SK-N-SH (cell line): ENCODE measurements around the gene NOP56.

Source experiments
- EZH2phosphoT487 ChIP-seq: fragments of 200-600 bp; sonication (generic); IDR thresholded peaks from 2 replicates; pipeline ENCODE4 v1.6.1; 2017; ENCODE audit warnings: low read depth, mixed run types, mild to moderate bottlenecking, antibody characterized with exemption, moderate library complexity, borderline replicate concordance
- TF ChIP-seq, protein P1 (sequence below): fragments of 200-600 bp; sonication (generic); IDR thresholded peaks from 2 replicates; pipeline ENCODE4 v1.6.1; 2017; ENCODE audit warnings: antibody characterized with exemption, mild to moderate bottlenecking, moderate library complexity
- TF ChIP-seq, protein P2 (sequence below): IDR thresholded peaks from 2 replicates; pipeline ENCODE4 v1.6.1; 2012; ENCODE audit warnings: mild to moderate bottlenecking, low read depth, low read length, moderate library complexity

DNA sequence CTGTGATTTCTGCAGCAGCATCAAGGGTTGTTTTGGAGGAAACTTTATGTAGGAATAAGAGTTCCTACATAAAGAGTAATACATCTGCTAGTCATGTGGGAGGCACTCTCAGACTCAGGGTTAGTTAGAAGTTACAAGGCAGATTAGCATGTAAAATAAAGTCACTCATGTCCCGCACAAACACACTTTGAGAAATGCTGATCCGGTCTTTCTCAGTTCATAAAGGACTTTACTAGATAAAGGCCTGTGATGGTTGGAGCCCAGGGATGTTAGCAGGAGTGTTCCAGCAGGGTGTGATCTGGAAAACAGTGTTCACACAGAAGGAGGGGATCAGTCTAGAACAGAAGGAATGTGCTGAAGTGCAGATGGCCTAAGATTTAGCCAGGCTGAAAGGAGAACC, 33.1 kb upstream of the NOP56 start:
- TF ChIP-seq, protein P1, sequence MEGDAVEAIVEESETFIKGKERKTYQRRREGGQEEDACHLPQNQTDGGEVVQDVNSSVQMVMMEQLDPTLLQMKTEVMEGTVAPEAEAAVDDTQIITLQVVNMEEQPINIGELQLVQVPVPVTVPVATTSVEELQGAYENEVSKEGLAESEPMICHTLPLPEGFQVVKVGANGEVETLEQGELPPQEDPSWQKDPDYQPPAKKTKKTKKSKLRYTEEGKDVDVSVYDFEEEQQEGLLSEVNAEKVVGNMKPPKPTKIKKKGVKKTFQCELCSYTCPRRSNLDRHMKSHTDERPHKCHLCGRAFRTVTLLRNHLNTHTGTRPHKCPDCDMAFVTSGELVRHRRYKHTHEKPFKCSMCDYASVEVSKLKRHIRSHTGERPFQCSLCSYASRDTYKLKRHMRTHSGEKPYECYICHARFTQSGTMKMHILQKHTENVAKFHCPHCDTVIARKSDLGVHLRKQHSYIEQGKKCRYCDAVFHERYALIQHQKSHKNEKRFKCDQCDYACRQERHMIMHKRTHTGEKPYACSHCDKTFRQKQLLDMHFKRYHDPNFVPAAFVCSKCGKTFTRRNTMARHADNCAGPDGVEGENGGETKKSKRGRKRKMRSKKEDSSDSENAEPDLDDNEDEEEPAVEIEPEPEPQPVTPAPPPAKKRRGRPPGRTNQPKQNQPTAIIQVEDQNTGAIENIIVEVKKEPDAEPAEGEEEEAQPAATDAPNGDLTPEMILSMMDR: no peak
- no peak for TF ChIP-seq EZH2phosphoT487
- TF ChIP-seq, protein P2, sequence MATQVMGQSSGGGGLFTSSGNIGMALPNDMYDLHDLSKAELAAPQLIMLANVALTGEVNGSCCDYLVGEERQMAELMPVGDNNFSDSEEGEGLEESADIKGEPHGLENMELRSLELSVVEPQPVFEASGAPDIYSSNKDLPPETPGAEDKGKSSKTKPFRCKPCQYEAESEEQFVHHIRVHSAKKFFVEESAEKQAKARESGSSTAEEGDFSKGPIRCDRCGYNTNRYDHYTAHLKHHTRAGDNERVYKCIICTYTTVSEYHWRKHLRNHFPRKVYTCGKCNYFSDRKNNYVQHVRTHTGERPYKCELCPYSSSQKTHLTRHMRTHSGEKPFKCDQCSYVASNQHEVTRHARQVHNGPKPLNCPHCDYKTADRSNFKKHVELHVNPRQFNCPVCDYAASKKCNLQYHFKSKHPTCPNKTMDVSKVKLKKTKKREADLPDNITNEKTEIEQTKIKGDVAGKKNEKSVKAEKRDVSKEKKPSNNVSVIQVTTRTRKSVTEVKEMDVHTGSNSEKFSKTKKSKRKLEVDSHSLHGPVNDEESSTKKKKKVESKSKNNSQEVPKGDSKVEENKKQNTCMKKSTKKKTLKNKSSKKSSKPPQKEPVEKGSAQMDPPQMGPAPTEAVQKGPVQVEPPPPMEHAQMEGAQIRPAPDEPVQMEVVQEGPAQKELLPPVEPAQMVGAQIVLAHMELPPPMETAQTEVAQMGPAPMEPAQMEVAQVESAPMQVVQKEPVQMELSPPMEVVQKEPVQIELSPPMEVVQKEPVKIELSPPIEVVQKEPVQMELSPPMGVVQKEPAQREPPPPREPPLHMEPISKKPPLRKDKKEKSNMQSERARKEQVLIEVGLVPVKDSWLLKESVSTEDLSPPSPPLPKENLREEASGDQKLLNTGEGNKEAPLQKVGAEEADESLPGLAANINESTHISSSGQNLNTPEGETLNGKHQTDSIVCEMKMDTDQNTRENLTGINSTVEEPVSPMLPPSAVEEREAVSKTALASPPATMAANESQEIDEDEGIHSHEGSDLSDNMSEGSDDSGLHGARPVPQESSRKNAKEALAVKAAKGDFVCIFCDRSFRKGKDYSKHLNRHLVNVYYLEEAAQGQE: no peak
